GM12878 (cell line): ENCODE measurements around the gene ADAP1. TPM values are rescaled to one million over a fixed set of nuclear protein-coding genes. Genes with fewer than 3 reads are reported as not detected.

Source experiments
- ATAC-seq: fragments of 200-7000 bp; cut with Tn5 transposase; 3 replicates; pipeline ENCODE4 v1.9.1; 2020; ENCODE audit warnings: mild to moderate bottlenecking, moderate library complexity
- BruUV-seq: library from RNA; stranded (reverse); fragments of 400-500 nt; replicated peaks from 2 replicates; lab custom pipeline; 2021; lab: Mats Ljungman, UMichigan
- CTCF ChIA-PET: fragments of 300-600 bp; sonication (Branson Sonifier 250); formaldehyde crosslinking; extraction: SDS; loops from one replicate; lab custom pipeline; 2021; ENCODE audit warnings: inconsistent platforms; lab: Yijun Ruan, JAX
- POLR2A ChIA-PET: fragments of 350-600 bp; formaldehyde crosslinking; extraction: SDS; loops from one replicate; lab custom pipeline; 2021; ENCODE audit warnings: inconsistent platforms; lab: Charles Lee
- RAD21 ChIA-PET: fragments of 300-600 bp; sonication (Branson Sonifier 250); formaldehyde crosslinking; loops from one replicate; lab custom pipeline; 2023; ENCODE audit warnings: antibody characterized with exemption; ENCODE audit not compliant: unreplicated experiment; lab: Charles Lee
- SMC1A ChIA-PET: fragments of 300-600 bp; sonication (Branson Sonifier 250); formaldehyde crosslinking; loops from one replicate; lab custom pipeline; 2023; ENCODE audit not compliant: unreplicated experiment, uncharacterized antibody; lab: Charles Lee
- DNase-seq: peaks from one replicate; pipeline ENCODE4 v3.0.0-alpha.2; 2011; ENCODE audit warnings: low read depth, low spot score
- FAIRE-seq: peaks from 3 replicates; lab custom pipeline; 2011; peaks lifted over from hg19 to GRCh38; lab: Jason Lieb, UNC
- H2AFZ ChIP-seq: 2 replicates; pipeline ENCODE4 v1.6.0; 2011; ENCODE audit warnings: low read depth, low read length, control low read depth; ENCODE audit not compliant: control insufficient read depth
- H3K27ac ChIP-seq: 2 replicates; pipeline ENCODE4 v1.5.1; 2011; ENCODE audit warnings: control low read depth; ENCODE audit not compliant: control insufficient read depth, insufficient read depth
- H3K27me3 ChIP-seq, 2 experiments: replicated peaks in 1 of 2; 2 replicates each; pipeline versions ENCODE4 v1.6.0 to v1.6.1; 2011; ENCODE audit warnings: low read length in 1 of 2; ENCODE audit not compliant: control insufficient read depth in 2 of 2, insufficient read depth in 2 of 2
- H3K36me3 ChIP-seq, 2 experiments: 2 replicates each; pipeline ENCODE4 v1.5.1; 2011; ENCODE audit warnings: low read length in 1 of 2; ENCODE audit not compliant: control insufficient read depth in 2 of 2, insufficient read depth in 2 of 2
- H3K4me1 ChIP-seq: 2 replicates; pipeline ENCODE4 v1.6.1; 2011; ENCODE audit warnings: mild to moderate bottlenecking, low read length, moderate library complexity, mixed read lengths; ENCODE audit not compliant: control insufficient read depth, insufficient read depth
- H3K4me2 ChIP-seq: 2 replicates; pipeline ENCODE4 v1.6.0; 2011; ENCODE audit warnings: control low read depth; ENCODE audit not compliant: control insufficient read depth, insufficient read depth
- H3K4me3 ChIP-seq: fragments of 200-600 bp; sonication (generic); 2 replicates; pipeline ENCODE4 v1.5.1; 2016
- H3K79me2 ChIP-seq: 2 replicates; pipeline ENCODE4 v1.6.0; 2011; ENCODE audit warnings: low read length; ENCODE audit not compliant: control insufficient read depth, insufficient read depth
- H3K9ac ChIP-seq: 2 replicates; pipeline ENCODE4 v1.8.0; 2011; ENCODE audit warnings: low read length, control low read depth, mixed read lengths; ENCODE audit not compliant: control insufficient read depth, insufficient read depth
- H3K9me3 ChIP-seq: replicated peaks from 3 replicates; pipeline ENCODE4 v1.5.1; 2011; ENCODE audit warnings: mild to moderate bottlenecking, low read length; ENCODE audit not compliant: control insufficient read depth, insufficient read depth
- H4K20me1 ChIP-seq: 2 replicates; pipeline ENCODE4 v1.6.0; 2011; ENCODE audit not compliant: control insufficient read depth, insufficient read depth
- BCL3 ChIP-seq: IDR thresholded peaks from 2 replicates; pipeline ENCODE4 v1.6.1; 2011; ENCODE audit warnings: borderline replicate concordance, low read depth, mild to moderate bottlenecking, moderate library complexity, low read length; ENCODE audit not compliant: insufficient read depth, poor library complexity, severe bottlenecking
- BRCA1 ChIP-seq: IDR thresholded peaks from 2 replicates; pipeline ENCODE4 v1.6.1; 2011; ENCODE audit warnings: low read depth, low read length, improper control_type of control experiment
- CREB1 ChIP-seq: IDR thresholded peaks from 2 replicates; pipeline ENCODE4 v1.6.1; 2012; ENCODE audit warnings: low read depth, mild to moderate bottlenecking, inconsistent platforms
- CTCF ChIP-seq, 3 experiments: IDR thresholded peaks in 2 of 3; conservative IDR thresholded peaks in 1 of 3; 2 replicates each; pipeline ENCODE4 v1.5.1; 2011; ENCODE audit warnings: low read depth in 3 of 3, low read length in 3 of 3, mild to moderate bottlenecking in 3 of 3, control low read depth in 2 of 3, moderate library complexity in 2 of 3, inconsistent platforms in 1 of 3, mixed read lengths in 1 of 3; ENCODE audit not compliant: control insufficient read depth in 2 of 3, insufficient read depth in 1 of 3; ENCODE audit errors: extremely low read depth in 1 of 3
- FOS ChIP-seq: IDR thresholded peaks from 3 replicates; pipeline ENCODE4 v1.6.1; 2011; ENCODE audit warnings: borderline replicate concordance; ENCODE audit not compliant: insufficient read length; ENCODE audit errors: extremely low read depth
- JUNB ChIP-seq: IDR thresholded peaks from 2 replicates; pipeline ENCODE4 v1.6.1; 2016; ENCODE audit warnings: antibody characterized with exemption, mild to moderate bottlenecking
- MYC ChIP-seq: IDR thresholded peaks from 2 replicates; pipeline ENCODE4 v1.6.1; 2011; ENCODE audit warnings: mild to moderate bottlenecking, low read length, moderate library complexity, inconsistent platforms; ENCODE audit not compliant: insufficient read depth, insufficient replicate concordance, insufficient read length, severe bottlenecking
- NFXL1 ChIP-seq: fragments of 450-650 bp; IDR thresholded peaks from 2 replicates; pipeline ENCODE4 v1.6.1; 2017; ENCODE audit warnings: antibody characterized with exemption, mild to moderate bottlenecking, borderline replicate concordance
- NKRF ChIP-seq: fragments of 450-650 bp; conservative IDR thresholded peaks from 2 replicates; pipeline ENCODE4 v1.6.1; 2017; ENCODE audit warnings: mild to moderate bottlenecking, moderate library complexity
- POLR2A ChIP-seq: IDR thresholded peaks from 2 replicates; pipeline ENCODE4 v1.6.1; 2011; ENCODE audit warnings: low read depth, mild to moderate bottlenecking, low read length
- RCOR1 ChIP-seq: conservative IDR thresholded peaks from 2 replicates; pipeline ENCODE4 v1.6.1; 2012; ENCODE audit warnings: low read depth, low read length, improper control_type of control experiment
- ZBTB40 ChIP-seq: fragments of 450-650 bp; IDR thresholded peaks from 2 replicates; pipeline ENCODE4 v1.6.1; 2016; ENCODE audit warnings: mild to moderate bottlenecking, moderate library complexity, borderline replicate concordance
- ZSCAN29 ChIP-seq: fragments of 450-650 bp; IDR thresholded peaks from 2 replicates; pipeline ENCODE4 v1.6.1; 2017; ENCODE audit warnings: mild to moderate bottlenecking, moderate library complexity
- WGBS: methylation state at CpG from one replicate; pipeline ENCODE4 v1.1.6; 2016; ENCODE audit warnings: low lambda C conversion rate; ENCODE audit not compliant: insufficient replicate concordance, insufficient coverage; ENCODE audit errors: missing lambda C conversion rate; 5-methylcytosine and 5-hydroxymethylcytosine counted together
- in situ Hi-C: fragments of 300-500 bp; cut with MboI; formaldehyde crosslinking; loops from 9 replicates; pipeline ENCODE4 v1.14.3; 2018; ENCODE audit warnings: mixed read lengths
- intact Hi-C: fragments of 100-400 bp; cut with micrococcal nuclease; formaldehyde crosslinking; loops from one replicate; pipeline ENCODE4 v1.14.2; 2022; ENCODE audit not compliant: unreplicated experiment
- polyA plus RNA-seq, 11 experiments: library from polyadenylated mRNA; depleted of rRNA in 4 of 11; unstranded in 6 of 11; stranded (reverse) in 5 of 11; fragments of >200 nt; fragmentation: Nextera tagmentation in 4 of 11; fragmentation: Illumina TruSeq in 1 of 11; extraction: Ambion mirVana in 4 of 11; extraction: Trizol in 1 of 11; gene quantifications; 1 replicate in 1 of 11; 2 replicates in 10 of 11; pipeline versions ENCODE4 v1.2.1 to v1.2.3, GENCODE V29; 2011 to 2016; ENCODE audit warnings: inconsistent platforms in 2 of 11, missing spikeins in 2 of 11, low read depth in 1 of 11
- total RNA-seq, 4 experiments: library from RNA; depleted of rRNA in 3 of 4; stranded (reverse); fragments of >200 nt in 3 of 4; fragmentation: Illumina TruSeq in 1 of 4; extraction: Trizol in 1 of 4; gene quantifications; 2 replicates each; pipeline versions ENCODE4 v1.2.1 to v1.2.3, GENCODE V29; 2013 to 2021

ADAP1 gene
- total and polyA plus RNA-seq, 10 of the 15 experiments (the other 5 are each of a cell fraction or from before 2014, with no cell fraction given) = 0.22 to 44.2 (median 22.0) TPM; not detected in 1

GRCh38 chr7:915291-916218 is 38.9 kb downstream of the ADAP1 start:
- H3K4me1 ChIP-seq = peaks cover 3% of the 10 kb centered on the region
- no peaks in the 10 kb centered on the region for H4K20me1 ChIP-seq
- intact Hi-C loops = no loop called here
- POLR2A ChIA-PET = no interaction called here
- 80% methylated on average over 37 of the region's 43 CpGs for WGBS
- DNase-seq (no peak), ATAC-seq (no peak), FAIRE-seq (no peak)
- RAD21 ChIA-PET = no interaction called here
- BruUV-seq = no TSS peak
- no peaks in the 10 kb centered on the region for H3K79me2 ChIP-seq
- H3K27me3 ChIP-seq = no peaks in the 10 kb centered on the region
- H3K4me3 ChIP-seq = no peak overlapping the region
- in situ Hi-C loops = no loop called here
- H3K9ac ChIP-seq = no peak overlapping the region
- H3K4me2 ChIP-seq = no peak overlapping the region
- H3K36me3 ChIP-seq = peaks cover 0 to 6% of the 10 kb centered on the region in 2 experiments; a peak in 3 of 4 replicates
- SMC1A ChIA-PET = no interaction called here
- CTCF ChIA-PET = no interaction called here
- H3K9me3 ChIP-seq = no peaks in the 10 kb centered on the region
- H2AFZ ChIP-seq = no peak overlapping the region
- H3K27ac ChIP-seq = no peak overlapping the region
- no peak for TF ChIP-seq NFXL1
- TF ChIP-seq BCL3 = no peak
- TF ChIP-seq ZBTB40 = no peak
- TF ChIP-seq CREB1 = no peak
- no peak for TF ChIP-seq POLR2A
- no peak for TF ChIP-seq FOS
- no peak for TF ChIP-seq NKRF
- TF ChIP-seq ZSCAN29 = no peak
- no peak for TF ChIP-seq RCOR1
- TF ChIP-seq JUNB = no peak
- TF ChIP-seq MYC = no peak
- TF ChIP-seq BRCA1 = no peak
- no peak for TF ChIP-seq CTCF (IDR thresholded peaks at IDR 0.05 in 2 of 3, conservative IDR thresholded peaks at IDR 0.05 in 1 of 3; ENCODE audit: control insufficient read depth in 2 of 3, extremely low read depth in 1 of 3, insufficient read depth in 1 of 3, low read depth in 3 of 3, low read length in 3 of 3)
